GM18520 (cell line): ENCODE results near the gene MMP11.

Source experiments
- ATAC-seq: cut with Tn5 transposase; IDR thresholded peaks from one replicate; pipeline ENCODE4 v1.9.1; 2021; ENCODE audit not compliant: unreplicated experiment

The MMP11 gene

GRCh38 chr22:23828800-23829680, 56.4 kb downstream of the MMP11 start:
- no peak for ATAC-seq

- no peak for ATAC-seq
Measured at GRCh38 chr22:23829845-23830372, 57.3 kb downstream of the MMP11 start.

- ATAC-seq = no peak
Measured at GRCh38 chr22:23831261-23831660, 58.6 kb downstream of the MMP11 start.

- ATAC-seq = no peak
Measured at GRCh38 chr22:23831781-23832180, 59.1 kb downstream of the MMP11 start.

- no peak for ATAC-seq
Measured at GRCh38 chr22:23832226-23833016, 59.8 kb downstream of the MMP11 start.

GRCh38 chr22:23833017-23833751, 60.5 kb downstream of the MMP11 start:
- no peak for ATAC-seq
